Sigmoid colon (tissue), 4 donors: ENCODE data around the gene NCOA7.

Experiments used
- EP300 ChIP-seq, 4 donors: sonication (generic); formaldehyde crosslinking; IDR thresholded peaks; one replicate each; pipeline ENCODE4 v1.6.1; 2017; ENCODE audit warnings: antibody characterized with exemption in 4 of 4
- POLR2A ChIP-seq, 2 donors: fragments of 450-650 bp; IDR thresholded peaks; one replicate each; pipeline ENCODE4 v1.6.1; 2016; ENCODE audit warnings: antibody characterized with exemption in 2 of 2, mild to moderate bottlenecking in 2 of 2, moderate library complexity in 2 of 2
- POLR2AphosphoS5 ChIP-seq, 4 donors: sonication (generic); formaldehyde crosslinking; IDR thresholded peaks; one replicate each; pipeline ENCODE4 v1.6.1; 2017; ENCODE audit warnings: antibody characterized with exemption in 4 of 4
- TF ChIP-seq, protein P1 (sequence below), 4 experiments: fragments of 450-650 bp in 3 of 4; fragments of 200-600 bp in 1 of 4; IDR thresholded peaks; one replicate each; pipeline ENCODE4 v1.5.1; 2016 to 2019; ENCODE audit warnings: antibody characterized with exemption in 4 of 4, mild to moderate bottlenecking in 3 of 4, moderate library complexity in 2 of 4

DNA sequence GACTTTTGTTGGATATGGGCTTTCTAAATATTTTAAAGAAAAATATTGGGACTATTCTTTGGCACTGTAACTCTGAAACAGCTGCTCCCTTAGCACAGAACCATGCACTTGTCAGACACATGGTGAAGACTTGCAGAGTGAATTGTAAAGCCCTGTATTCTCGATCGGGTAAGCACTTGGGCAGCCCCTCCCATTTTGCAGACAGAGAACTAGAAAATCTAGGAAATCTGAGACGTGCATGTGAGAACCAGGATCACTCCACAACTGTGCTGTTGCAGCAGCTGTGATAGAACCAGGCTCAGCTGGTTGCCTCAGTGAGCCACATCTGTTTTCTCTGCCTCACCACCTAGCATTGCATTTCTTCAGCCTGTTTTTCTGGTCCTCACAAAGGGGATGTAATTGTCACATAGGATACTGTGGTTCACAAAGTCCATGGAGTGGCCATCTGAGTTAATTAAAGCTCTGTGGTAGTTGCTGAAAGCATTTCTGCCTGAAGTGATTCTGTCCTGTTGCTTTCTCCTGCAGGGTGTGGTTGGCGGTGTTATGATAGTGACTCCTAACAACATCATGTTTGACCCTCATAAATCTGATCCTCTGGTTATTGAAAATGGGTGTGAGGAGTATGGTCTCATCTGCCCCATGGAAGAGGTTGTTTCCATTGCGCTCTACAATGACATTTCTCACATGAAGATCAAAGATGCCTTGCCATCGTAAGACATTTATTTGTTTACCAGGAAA, 94.0 kb downstream of the NCOA7 start:
- no peak for TF ChIP-seq POLR2AphosphoS5 (IDR thresholded peaks at IDR 0.05)
- no peak for TF ChIP-seq POLR2A (IDR thresholded peaks at IDR 0.05)
- TF ChIP-seq, protein P1, sequence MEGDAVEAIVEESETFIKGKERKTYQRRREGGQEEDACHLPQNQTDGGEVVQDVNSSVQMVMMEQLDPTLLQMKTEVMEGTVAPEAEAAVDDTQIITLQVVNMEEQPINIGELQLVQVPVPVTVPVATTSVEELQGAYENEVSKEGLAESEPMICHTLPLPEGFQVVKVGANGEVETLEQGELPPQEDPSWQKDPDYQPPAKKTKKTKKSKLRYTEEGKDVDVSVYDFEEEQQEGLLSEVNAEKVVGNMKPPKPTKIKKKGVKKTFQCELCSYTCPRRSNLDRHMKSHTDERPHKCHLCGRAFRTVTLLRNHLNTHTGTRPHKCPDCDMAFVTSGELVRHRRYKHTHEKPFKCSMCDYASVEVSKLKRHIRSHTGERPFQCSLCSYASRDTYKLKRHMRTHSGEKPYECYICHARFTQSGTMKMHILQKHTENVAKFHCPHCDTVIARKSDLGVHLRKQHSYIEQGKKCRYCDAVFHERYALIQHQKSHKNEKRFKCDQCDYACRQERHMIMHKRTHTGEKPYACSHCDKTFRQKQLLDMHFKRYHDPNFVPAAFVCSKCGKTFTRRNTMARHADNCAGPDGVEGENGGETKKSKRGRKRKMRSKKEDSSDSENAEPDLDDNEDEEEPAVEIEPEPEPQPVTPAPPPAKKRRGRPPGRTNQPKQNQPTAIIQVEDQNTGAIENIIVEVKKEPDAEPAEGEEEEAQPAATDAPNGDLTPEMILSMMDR (IDR thresholded peaks at IDR 0.05), result no peak
- no peak for TF ChIP-seq EP300 (IDR thresholded peaks at IDR 0.05)
